H1 (cell line): ENCODE data around the gene SPSB3. TPM values are rescaled to one million over a fixed set of nuclear protein-coding genes. Genes with fewer than 3 reads are reported as not detected.

Experiments used
- CTCF ChIA-PET: fragments of 300-600 bp; sonication (Branson Sonifier 250); formaldehyde crosslinking; loops from one replicate; lab custom pipeline; 2021; ENCODE audit not compliant: partially characterized antibody; lab: Charles Lee
- POLR2A ChIA-PET: fragments of 300-600 bp; sonication (Branson Sonifier 250); formaldehyde crosslinking; loops from one replicate; lab custom pipeline; 2021; ENCODE audit warnings: inconsistent platforms; ENCODE audit not compliant: partially characterized antibody; lab: Charles Lee
- DNase-seq, 2 experiments: peaks; one replicate each; pipeline versions ENCODE4 v3.0.0 to v3.0.0-alpha.2; 2010 to 2022; ENCODE audit warnings: low spot score in 2 of 2, low read depth in 1 of 2, mixed read lengths in 1 of 2
- FAIRE-seq: peaks from 2 replicates; lab custom pipeline; 2011; peaks lifted over from hg19 to GRCh38; lab: Jason Lieb, UNC
- H2AFZ ChIP-seq: 2 replicates; pipeline ENCODE4 v1.8.1; 2012; ENCODE audit warnings: low read length, inconsistent platforms
- H2AK5ac ChIP-seq: 2 replicates; pipeline ENCODE4 v1.6.1; 2013; ENCODE audit warnings: low read depth, low read length
- H2BK120ac ChIP-seq: replicated peaks from 2 replicates; pipeline ENCODE3; 2013; ENCODE audit warnings: low read depth, low read length, inconsistent platforms
- H2BK12ac ChIP-seq: 2 replicates; pipeline ENCODE4 v1.6.1; 2013; ENCODE audit warnings: low read depth, low read length
- H2BK15ac ChIP-seq: 2 replicates; pipeline ENCODE4 v1.6.1; 2013; ENCODE audit warnings: low read length
- H2BK20ac ChIP-seq: 2 replicates; pipeline ENCODE4 v1.6.1; 2013; ENCODE audit warnings: low read length
- H2BK5ac ChIP-seq: 2 replicates; pipeline ENCODE4 v1.6.1; 2013; ENCODE audit warnings: low read depth, low read length
- H3K14ac ChIP-seq: 2 replicates; pipeline ENCODE4 v1.6.1; 2013; ENCODE audit warnings: inconsistent platforms; ENCODE audit not compliant: insufficient read length
- H3K18ac ChIP-seq: 2 replicates; pipeline ENCODE4 v1.6.1; 2013; ENCODE audit warnings: low read length; ENCODE audit errors: extremely low read depth
- H3K23ac ChIP-seq: 2 replicates; pipeline ENCODE4 v1.6.1; 2013; ENCODE audit warnings: inconsistent platforms; ENCODE audit not compliant: insufficient read length
- H3K23me2 ChIP-seq: 2 replicates; pipeline ENCODE4 v1.6.1; 2013; ENCODE audit warnings: low read depth, low read length
- H3K27ac ChIP-seq: 2 replicates; pipeline ENCODE4 v1.6.1; 2011; ENCODE audit warnings: low read depth, low read length, inconsistent platforms
- H3K27me3 ChIP-seq, 4 experiments: replicated peaks in 1 of 4; 1 replicate in 1 of 4; 2 replicates in 3 of 4; pipeline versions ENCODE4 v1.6.1 to v1.8.1; 2011 to 2013; ENCODE audit warnings: low read length in 3 of 4, mild to moderate bottlenecking in 3 of 4, inconsistent platforms in 2 of 4, mixed read lengths in 2 of 4, moderate library complexity in 1 of 4; ENCODE audit not compliant: control insufficient read depth in 3 of 4, insufficient read depth in 3 of 4; ENCODE audit errors: extremely low read depth in 1 of 4
- H3K36me3 ChIP-seq, 4 experiments: 2 replicates each; pipeline versions ENCODE4 v1.6.1 to v1.8.1; 2011 to 2013; ENCODE audit warnings: mild to moderate bottlenecking in 4 of 4, low read length in 3 of 4, moderate library complexity in 2 of 4, control low read depth in 1 of 4, inconsistent platforms in 1 of 4; ENCODE audit not compliant: insufficient read depth in 4 of 4, control insufficient read depth in 2 of 4
- H3K4ac ChIP-seq: replicated peaks from 2 replicates; pipeline ENCODE3; 2013; ENCODE audit warnings: low read length, low read depth, mixed read lengths, inconsistent platforms; ENCODE audit not compliant: insufficient read length
- H3K4me1 ChIP-seq, 4 experiments: replicated peaks in 1 of 4; 1 replicate in 1 of 4; 2 replicates in 3 of 4; pipeline versions ENCODE4 v1.6.1 to v1.8.1; 2011 to 2013; ENCODE audit warnings: low read length in 3 of 4, inconsistent platforms in 2 of 4, mixed read lengths in 1 of 4; ENCODE audit not compliant: insufficient read depth in 4 of 4, control insufficient read depth in 3 of 4
- H3K4me2 ChIP-seq, 2 experiments: 2 replicates each; pipeline versions ENCODE4 v1.6.1 to v1.8.1; 2011 to 2013; ENCODE audit warnings: low read depth in 2 of 2, low read length in 2 of 2, control low read depth in 1 of 2, inconsistent platforms in 1 of 2, mild to moderate bottlenecking in 1 of 2; ENCODE audit not compliant: insufficient read depth in 1 of 2
- H3K4me3 ChIP-seq, 4 experiments: fragments of 200-600, 300-600 bp in 1 of 4; sonication (generic), shearing (Covaris generic), sonication (Bioruptor Twin) in 1 of 4; 2 replicates each; pipeline versions ENCODE4 v1.5.1 to v1.8.1; 2011 to 2016; ENCODE audit warnings: low read length in 4 of 4, low read depth in 3 of 4, control low read depth in 2 of 4, inconsistent platforms in 2 of 4, mild to moderate bottlenecking in 2 of 4, mixed read lengths in 1 of 4, moderate library complexity in 1 of 4; ENCODE audit not compliant: insufficient read depth in 2 of 4; ENCODE audit errors: extremely low read depth in 1 of 4
- H3K56ac ChIP-seq: replicated peaks from 2 replicates; pipeline ENCODE3; 2013; ENCODE audit warnings: low read depth, mild to moderate bottlenecking, mixed read lengths, low read length, inconsistent platforms; ENCODE audit not compliant: insufficient read length
- H3K79me1 ChIP-seq: 2 replicates; pipeline ENCODE4 v1.6.1; 2013; ENCODE audit warnings: low read depth, low read length, control low read depth
- H3K79me2 ChIP-seq, 2 experiments: 2 replicates each; pipeline versions ENCODE4 v1.6.1 to v1.8.1; 2012 to 2013; ENCODE audit warnings: low read length in 2 of 2, mild to moderate bottlenecking in 2 of 2, inconsistent platforms in 1 of 2; ENCODE audit not compliant: insufficient read depth in 2 of 2, control insufficient read depth in 1 of 2
- H3K9ac ChIP-seq, 4 experiments: replicated peaks in 1 of 4; 1 replicate in 1 of 4; 2 replicates in 3 of 4; pipeline versions ENCODE4 v1.6.1 to v1.8.1; 2011 to 2013; ENCODE audit warnings: low read depth in 3 of 4, low read length in 3 of 4, control low read depth in 2 of 4, mild to moderate bottlenecking in 2 of 4, moderate library complexity in 2 of 4, inconsistent platforms in 1 of 4; ENCODE audit errors: extremely low read depth in 1 of 4
- H3K9me3 ChIP-seq, 2 experiments: 2 replicates each; pipeline versions ENCODE4 v1.6.1 to v1.8.1; 2012 to 2013; ENCODE audit warnings: mild to moderate bottlenecking in 2 of 2, moderate library complexity in 2 of 2, control low read depth in 1 of 2, inconsistent platforms in 1 of 2, low read depth in 1 of 2, low read length in 1 of 2, mixed read lengths in 1 of 2; ENCODE audit not compliant: insufficient read depth in 2 of 2
- H4K20me1 ChIP-seq, 2 experiments: replicated peaks in 1 of 2; 2 replicates each; pipeline versions ENCODE3 to v1.8.1; 2011 to 2013; ENCODE audit warnings: inconsistent platforms in 2 of 2, low read length in 2 of 2, mild to moderate bottlenecking in 1 of 2; ENCODE audit not compliant: insufficient read depth in 2 of 2, control insufficient read depth in 1 of 2
- H4K5ac ChIP-seq: 2 replicates; pipeline ENCODE4 v1.6.1; 2013; ENCODE audit warnings: low read length, low read depth, mixed read lengths, inconsistent platforms; ENCODE audit not compliant: insufficient read length
- H4K8ac ChIP-seq: 2 replicates; pipeline ENCODE4 v1.8.0; 2013; ENCODE audit warnings: mild to moderate bottlenecking, moderate library complexity, low read length, inconsistent platforms; ENCODE audit not compliant: insufficient read depth; ENCODE audit errors: extremely low read depth
- H4K91ac ChIP-seq: replicated peaks from 2 replicates; pipeline ENCODE3; 2013; ENCODE audit warnings: low read length, mixed read lengths, inconsistent platforms; ENCODE audit not compliant: insufficient read length
- BCL11A ChIP-seq, 2 experiments: IDR thresholded peaks; one replicate each; pipeline ENCODE4 v1.6.1; 2011; ENCODE audit warnings: low read depth in 2 of 2, low read length in 2 of 2, mild to moderate bottlenecking in 2 of 2
- CBX8 ChIP-seq: fragments of 300-800, 300-1000 bp; sonication (generic); IDR thresholded peaks from 2 replicates; pipeline ENCODE4 v1.7.1; 2016; ENCODE audit warnings: low read depth, low read length, borderline replicate concordance
- CREB1 ChIP-seq: IDR thresholded peaks from 2 replicates; pipeline ENCODE4 v1.6.1; 2012; ENCODE audit warnings: inconsistent platforms
- CTBP2 ChIP-seq: IDR thresholded peaks from 2 replicates; pipeline ENCODE4 v1.7.0; 2011; ENCODE audit warnings: borderline replicate concordance, mild to moderate bottlenecking, moderate library complexity, mixed read lengths, low read length; ENCODE audit not compliant: insufficient read depth, insufficient read length
- GABPA ChIP-seq: IDR thresholded peaks from 2 replicates; pipeline ENCODE4 v1.6.1; 2011; ENCODE audit warnings: mild to moderate bottlenecking, low read length, moderate library complexity, borderline replicate concordance; ENCODE audit not compliant: insufficient read depth
- PHF8 ChIP-seq: fragments of 200-600 bp; sonication (generic); conservative IDR thresholded peaks from 2 replicates; pipeline ENCODE4 v1.7.1; 2012; ENCODE audit warnings: low read depth, mild to moderate bottlenecking, inconsistent platforms, low read length, moderate library complexity
- RAD21 ChIP-seq, 2 experiments: IDR thresholded peaks in 1 of 2; conservative IDR thresholded peaks in 1 of 2; 2 replicates each; pipeline ENCODE4 v1.6.1; 2011; ENCODE audit warnings: low read depth in 2 of 2, low read length in 2 of 2, improper control_type of control experiment in 1 of 2, inconsistent platforms in 1 of 2, mild to moderate bottlenecking in 1 of 2, moderate library complexity in 1 of 2
- SIN3A ChIP-seq, 2 experiments: IDR thresholded peaks in 1 of 2; conservative IDR thresholded peaks in 1 of 2; 2 replicates each; pipeline ENCODE4 v1.6.1; 2011 to 2012; ENCODE audit warnings: low read length in 2 of 2, improper control_type of control experiment in 1 of 2, low read depth in 1 of 2, mild to moderate bottlenecking in 1 of 2
- SIX5 ChIP-seq: IDR thresholded peaks from 2 replicates; pipeline ENCODE4 v1.6.1; 2011; ENCODE audit warnings: mild to moderate bottlenecking, low read depth, low read length
- TEAD4 ChIP-seq: IDR thresholded peaks from 2 replicates; pipeline ENCODE4 v1.6.1; 2012; ENCODE audit warnings: low read depth, low read length, inconsistent platforms, mixed read lengths
- WGBS, 2 experiments: shearing (Covaris generic) in 1 of 2; methylation state at CpG; one replicate each; pipeline versions ENCODE4 v1.1.6 to v1.1.7; 2013 to 2015; ENCODE audit warnings: low lambda C conversion rate in 2 of 2, mixed read lengths in 2 of 2, inconsistent platforms in 1 of 2, low coverage in 1 of 2, missing lambda C conversion rate in 1 of 2; ENCODE audit not compliant: insufficient replicate concordance in 2 of 2, insufficient coverage in 1 of 2, insufficient read length in 1 of 2; ENCODE audit errors: extremely low coverage in 1 of 2, missing lambda C conversion rate in 1 of 2; 5-methylcytosine and 5-hydroxymethylcytosine counted together
- polyA plus RNA-seq, 7 experiments: library from polyadenylated mRNA; depleted of rRNA in 3 of 7; stranded (reverse) in 5 of 7; unstranded in 2 of 7; fragments of >200 nt in 5 of 7; fragments of 200-250 nt in 2 of 7; gene quantifications; 1 replicate in 5 of 7; 2 replicates in 1 of 7; 4 replicates in 1 of 7; pipeline versions ENCODE4 v1.2.1 to v1.2.3, GENCODE V29; 2011 to 2013; ENCODE audit warnings: missing spikeins in 2 of 7, mixed read lengths in 2 of 7
- total RNA-seq: library from RNA; stranded (reverse); fragmentation: NEBNext Ultra II Directional; extraction: Animal tissue kit (Norgen Biotek cat#: 25700); gene quantifications from 2 replicates; pipeline ENCODE4 v1.2.1, GENCODE V29; 2021

SPSB3 gene
- total and polyA plus RNA-seq, 2 of the 8 experiments (the other 6 are each of a cell fraction or from before 2014, with no cell fraction given) = 22.5 to 37.8 TPM

DNA sequence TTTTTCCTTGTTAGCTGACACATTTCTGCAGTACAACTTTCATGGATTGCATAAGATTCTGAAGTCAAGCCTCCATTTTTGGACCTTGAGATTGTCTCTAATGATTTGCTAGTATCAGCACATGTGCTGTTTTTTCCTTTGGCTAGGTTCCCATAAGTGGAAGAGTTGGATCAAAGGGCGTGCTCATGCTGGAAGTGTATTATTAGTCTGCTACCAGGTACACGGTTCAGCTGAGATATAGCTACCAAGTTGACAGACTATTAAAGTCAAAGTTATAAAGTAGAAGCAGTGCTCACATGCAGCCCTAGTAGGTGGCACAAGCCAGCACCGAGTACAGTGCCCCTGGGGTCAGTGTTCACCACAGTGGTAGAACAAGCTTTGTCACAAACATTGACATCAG lies 47.8 kb upstream of the SPSB3 start:
- Histone ChIP-seq H3K27ac (no peak overlapping the region), H3K23me2 (peaks cover 3% of the 10 kb centered on the region; the same call in 1 of the 2 replicates), H2AK5ac (no peak overlapping the region), H3K18ac (no peak overlapping the region), H2AFZ (no peak overlapping the region), H4K91ac (no peak overlapping the region), H4K8ac (no peak overlapping the region), H3K4me3 (no peak overlapping the region), H2BK20ac (no peak overlapping the region), H3K9me3 (no peaks in the 10 kb centered on the region), H3K56ac (no peak overlapping the region), H3K79me2 (peaks cover 0 to 20% of the 10 kb centered on the region in 2 experiments; a peak in 2 of 4 replicates), H4K5ac (no peak overlapping the region), H2BK15ac (no peak overlapping the region), H3K14ac (no peak overlapping the region), H3K4me1 (peaks cover 0 to 10% (median 3%) of the 10 kb centered on the region in 4 experiments; a peak in 5 of 7 replicates), H3K36me3 (no peaks in the 10 kb centered on the region), H2BK5ac (no peak overlapping the region), H2BK120ac (no peak overlapping the region), H3K79me1 (peaks cover 10% of the 10 kb centered on the region), H3K23ac (no peak overlapping the region), H3K4ac (no peak overlapping the region), H2BK12ac (no peak overlapping the region), H3K4me2 (no peak overlapping the region), H3K27me3 (peaks cover 0 to 3% (median 0%) of the 10 kb centered on the region in 4 experiments; a peak in 4 of 7 replicates), H3K9ac (no peak overlapping the region), H4K20me1 (peaks cover 0 to 5% of the 10 kb centered on the region in 2 experiments)
- no peak for FAIRE-seq
- ChIA-PET CTCF (interaction anchor here (1.6 kb wide), 1 partner anchor 122 kb away, joined by 3 read pairs; no protein-coding TSS in a partner anchor), POLR2A (interaction anchor here (1.4 kb wide), 1 partner anchor 134 kb away, joined by 5 read pairs; the partner anchor contains the start of gene RPS2)
- WGBS, 2 experiments = 93% methylated on average over 3 of the region's 3 CpGs; no CpG with 5 or more reads in 1 of the 2 experiments
- no peak for DNase-seq
- no peak for TF ChIP-seq SIX5
- no peak for TF ChIP-seq BCL11A (IDR thresholded peaks at IDR 0.05; ENCODE audit: low read depth in 2 of 2, low read length in 2 of 2)
- TF ChIP-seq CREB1 = no peak
- TF ChIP-seq CTBP2 = no peak
- no peak for TF ChIP-seq RAD21 (IDR thresholded peaks at IDR 0.05 in 1 of 2, conservative IDR thresholded peaks at IDR 0.05 in 1 of 2; ENCODE audit: low read depth in 2 of 2, low read length in 2 of 2)
- no peak for TF ChIP-seq CBX8
- TF ChIP-seq GABPA = no peak
- no peak for TF ChIP-seq TEAD4
- no peak for TF ChIP-seq SIN3A (conservative IDR thresholded peaks at IDR 0.05 in 1 of 2, IDR thresholded peaks at IDR 0.05 in 1 of 2; ENCODE audit: low read depth in 1 of 2, low read length in 2 of 2)
- no peak for TF ChIP-seq PHF8
